ENCODE measurements around the gene SPX. TPM values are rescaled to one million over a fixed set of nuclear protein-coding genes. Genes with fewer than 3 reads are reported as not detected.

The SPX gene
- polyA plus RNA-seq, 5 donors = 7.2 to 19.6 (median 12.3) TPM

DNA sequence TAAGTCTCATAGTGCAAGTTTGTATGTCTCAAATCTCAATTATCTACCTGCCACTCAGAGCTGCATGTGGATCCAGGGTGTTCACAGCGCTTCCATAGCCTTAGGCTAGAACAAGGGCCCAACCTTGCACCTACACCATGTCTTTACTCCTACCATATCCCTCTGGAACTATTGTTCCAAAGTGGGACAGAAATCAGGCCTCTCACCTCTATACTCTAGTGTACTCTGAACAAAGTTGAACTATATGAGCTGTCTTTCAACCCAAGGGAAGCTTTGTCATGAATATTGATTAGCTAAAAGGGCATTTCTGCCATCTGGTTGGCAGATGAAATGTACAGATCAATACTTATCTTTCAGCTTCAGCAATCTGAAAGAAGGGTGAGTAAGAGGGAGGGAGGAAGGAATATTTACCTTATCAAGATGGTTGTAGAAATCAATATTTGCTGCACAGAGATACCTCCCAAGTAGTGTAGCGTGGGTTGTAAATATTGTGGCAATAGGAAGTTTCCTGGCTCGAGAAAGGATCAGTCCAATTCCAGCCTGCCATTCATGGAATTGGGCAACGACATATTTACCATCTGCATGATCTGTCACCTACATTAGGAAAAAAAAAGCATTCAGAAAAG, 47.8 kb downstream of the SPX start:
- no peak for DNase-seq

- no peak for DNase-seq
Measured at GRCh38 chr12:21576431-21576830, 50.3 kb downstream of the SPX start.

DNA sequence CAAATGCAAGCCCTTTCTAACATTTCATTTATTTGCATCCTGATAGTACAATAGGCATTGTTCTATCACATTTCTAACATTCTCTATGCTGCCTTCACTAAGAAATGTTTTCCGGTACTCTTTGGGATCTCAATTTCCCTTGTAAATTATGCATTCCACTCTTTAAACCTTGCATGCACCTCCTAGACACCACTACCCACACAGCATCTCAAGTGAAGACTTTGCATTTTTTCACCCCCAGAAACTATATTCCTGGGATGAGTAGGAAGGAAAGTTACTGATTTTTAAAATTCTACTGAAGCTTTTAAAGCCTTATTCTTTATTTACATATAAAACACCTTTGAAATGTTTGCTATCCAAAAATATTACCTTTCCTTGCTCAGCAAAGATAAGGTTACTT, 51.4 kb downstream of the SPX start:
- DNase-seq = no peak

GRCh38 chr12:21580748-21581516, 54.8 kb downstream of the SPX start:
- no peak for DNase-seq

Other genes with a start within 250 kb of the SPX start
- under 1 TPM; 0.09 to 0.33 (median 0.27) TPM for gene SLCO1A2, start 191.4 kb upstream of the SPX start, polyA plus RNA-seq (ENCODE audit: insufficient read depth in 1 of 5, insufficient read length in 5 of 5, low replicate concordance in 1 of 5)
- gene IAPP, start 153.4 kb upstream of the SPX start, polyA plus RNA-seq (ENCODE audit: insufficient read depth in 1 of 5, insufficient read length in 5 of 5, low replicate concordance in 1 of 5) = not detected
- 10 to 100 TPM; 10.1 to 23.4 (median 19.5) TPM for gene PYROXD1, start 88.6 kb upstream of the SPX start, polyA plus RNA-seq (ENCODE audit: insufficient read depth in 1 of 5, insufficient read length in 5 of 5, low replicate concordance in 1 of 5)
- 10 to 100 TPM; 22.4 to 41.3 (median 32.8) TPM for gene RECQL, start 24.7 kb upstream of the SPX start, polyA plus RNA-seq (ENCODE audit: insufficient read depth in 1 of 5, insufficient read length in 5 of 5, low replicate concordance in 1 of 5)
- 10 to 100 TPM; 30.6 to 46.2 (median 40.9) TPM for gene GOLT1B, start 24.5 kb upstream of the SPX start, polyA plus RNA-seq (ENCODE audit: insufficient read depth in 1 of 5, insufficient read length in 5 of 5, low replicate concordance in 1 of 5)
- under 1 TPM in 3 of 5 donors, not detected in 2; 0.14 to 0.71 (median 0.44) TPM for gene GYS2, start 78.6 kb downstream of the SPX start, polyA plus RNA-seq (ENCODE audit: insufficient read depth in 1 of 5, insufficient read length in 5 of 5, low replicate concordance in 1 of 5)
- gene LDHB, start 131.5 kb downstream of the SPX start, polyA plus RNA-seq (ENCODE audit: insufficient read depth in 1 of 5, insufficient read length in 5 of 5, low replicate concordance in 1 of 5) = 1,000 to 10,000 TPM in 1 of 5 donors, 100 to 1,000 TPM in 4; 867 to 1,022 (median 927) TPM
- gene KCNJ8, start 248.4 kb downstream of the SPX start, polyA plus RNA-seq (ENCODE audit: insufficient read depth in 1 of 5, insufficient read length in 5 of 5, low replicate concordance in 1 of 5) = 10 to 100 TPM; 16.0 to 26.7 (median 22.1) TPM

Measured in right lung (tissue), 5 donors.